H1 (cell line): Measurements from ENCODE around the gene MACROH2A1. TPM values are rescaled to one million over a fixed set of nuclear protein-coding genes. Genes with fewer than 3 reads are reported as not detected.

ENCODE experiments used
- CTCF ChIA-PET: fragments of 300-600 bp; sonication (Branson Sonifier 250); formaldehyde crosslinking; loops from one replicate; lab custom pipeline; 2021; ENCODE audit not compliant: partially characterized antibody; lab: Charles Lee
- POLR2A ChIA-PET: fragments of 300-600 bp; sonication (Branson Sonifier 250); formaldehyde crosslinking; loops from one replicate; lab custom pipeline; 2021; ENCODE audit warnings: inconsistent platforms; ENCODE audit not compliant: partially characterized antibody; lab: Charles Lee
- DNase-seq, 2 experiments: peaks; one replicate each; pipeline versions ENCODE4 v3.0.0 to v3.0.0-alpha.2; 2010 to 2022; ENCODE audit warnings: low spot score in 2 of 2, low read depth in 1 of 2, mixed read lengths in 1 of 2
- FAIRE-seq: peaks from 2 replicates; lab custom pipeline; 2011; peaks lifted over from hg19 to GRCh38; lab: Jason Lieb, UNC
- H2AFZ ChIP-seq: 2 replicates; pipeline ENCODE4 v1.8.1; 2012; ENCODE audit warnings: low read length, inconsistent platforms
- H2AK5ac ChIP-seq: 2 replicates; pipeline ENCODE4 v1.6.1; 2013; ENCODE audit warnings: low read depth, low read length
- H2BK120ac ChIP-seq: replicated peaks from 2 replicates; pipeline ENCODE3; 2013; ENCODE audit warnings: low read depth, low read length, inconsistent platforms
- H2BK12ac ChIP-seq: 2 replicates; pipeline ENCODE4 v1.6.1; 2013; ENCODE audit warnings: low read depth, low read length
- H2BK15ac ChIP-seq: 2 replicates; pipeline ENCODE4 v1.6.1; 2013; ENCODE audit warnings: low read length
- H2BK20ac ChIP-seq: 2 replicates; pipeline ENCODE4 v1.6.1; 2013; ENCODE audit warnings: low read length
- H2BK5ac ChIP-seq: 2 replicates; pipeline ENCODE4 v1.6.1; 2013; ENCODE audit warnings: low read depth, low read length
- H3K14ac ChIP-seq: 2 replicates; pipeline ENCODE4 v1.6.1; 2013; ENCODE audit warnings: inconsistent platforms; ENCODE audit not compliant: insufficient read length
- H3K18ac ChIP-seq: 2 replicates; pipeline ENCODE4 v1.6.1; 2013; ENCODE audit warnings: low read length; ENCODE audit errors: extremely low read depth
- H3K23ac ChIP-seq: 2 replicates; pipeline ENCODE4 v1.6.1; 2013; ENCODE audit warnings: inconsistent platforms; ENCODE audit not compliant: insufficient read length
- H3K23me2 ChIP-seq: 2 replicates; pipeline ENCODE4 v1.6.1; 2013; ENCODE audit warnings: low read depth, low read length
- H3K27ac ChIP-seq: 2 replicates; pipeline ENCODE4 v1.6.1; 2011; ENCODE audit warnings: low read depth, low read length, inconsistent platforms
- H3K27me3 ChIP-seq, 4 experiments: replicated peaks in 1 of 4; 1 replicate in 1 of 4; 2 replicates in 3 of 4; pipeline versions ENCODE4 v1.6.1 to v1.8.1; 2011 to 2013; ENCODE audit warnings: low read length in 3 of 4, mild to moderate bottlenecking in 3 of 4, inconsistent platforms in 2 of 4, mixed read lengths in 2 of 4, moderate library complexity in 1 of 4; ENCODE audit not compliant: control insufficient read depth in 3 of 4, insufficient read depth in 3 of 4; ENCODE audit errors: extremely low read depth in 1 of 4
- H3K36me3 ChIP-seq, 4 experiments: 2 replicates each; pipeline versions ENCODE4 v1.6.1 to v1.8.1; 2011 to 2013; ENCODE audit warnings: mild to moderate bottlenecking in 4 of 4, low read length in 3 of 4, moderate library complexity in 2 of 4, control low read depth in 1 of 4, inconsistent platforms in 1 of 4; ENCODE audit not compliant: insufficient read depth in 4 of 4, control insufficient read depth in 2 of 4
- H3K4ac ChIP-seq: replicated peaks from 2 replicates; pipeline ENCODE3; 2013; ENCODE audit warnings: low read length, low read depth, mixed read lengths, inconsistent platforms; ENCODE audit not compliant: insufficient read length
- H3K4me1 ChIP-seq, 4 experiments: replicated peaks in 1 of 4; 1 replicate in 1 of 4; 2 replicates in 3 of 4; pipeline versions ENCODE4 v1.6.1 to v1.8.1; 2011 to 2013; ENCODE audit warnings: low read length in 3 of 4, inconsistent platforms in 2 of 4, mixed read lengths in 1 of 4; ENCODE audit not compliant: insufficient read depth in 4 of 4, control insufficient read depth in 3 of 4
- H3K4me2 ChIP-seq, 2 experiments: 2 replicates each; pipeline versions ENCODE4 v1.6.1 to v1.8.1; 2011 to 2013; ENCODE audit warnings: low read depth in 2 of 2, low read length in 2 of 2, control low read depth in 1 of 2, inconsistent platforms in 1 of 2, mild to moderate bottlenecking in 1 of 2; ENCODE audit not compliant: insufficient read depth in 1 of 2
- H3K4me3 ChIP-seq, 4 experiments: fragments of 200-600, 300-600 bp in 1 of 4; sonication (generic), shearing (Covaris generic), sonication (Bioruptor Twin) in 1 of 4; 2 replicates each; pipeline versions ENCODE4 v1.5.1 to v1.8.1; 2011 to 2016; ENCODE audit warnings: low read length in 4 of 4, low read depth in 3 of 4, control low read depth in 2 of 4, inconsistent platforms in 2 of 4, mild to moderate bottlenecking in 2 of 4, mixed read lengths in 1 of 4, moderate library complexity in 1 of 4; ENCODE audit not compliant: insufficient read depth in 2 of 4; ENCODE audit errors: extremely low read depth in 1 of 4
- H3K56ac ChIP-seq: replicated peaks from 2 replicates; pipeline ENCODE3; 2013; ENCODE audit warnings: low read depth, mild to moderate bottlenecking, mixed read lengths, low read length, inconsistent platforms; ENCODE audit not compliant: insufficient read length
- H3K79me1 ChIP-seq: 2 replicates; pipeline ENCODE4 v1.6.1; 2013; ENCODE audit warnings: low read depth, low read length, control low read depth
- H3K79me2 ChIP-seq, 2 experiments: 2 replicates each; pipeline versions ENCODE4 v1.6.1 to v1.8.1; 2012 to 2013; ENCODE audit warnings: low read length in 2 of 2, mild to moderate bottlenecking in 2 of 2, inconsistent platforms in 1 of 2; ENCODE audit not compliant: insufficient read depth in 2 of 2, control insufficient read depth in 1 of 2
- H3K9ac ChIP-seq, 4 experiments: replicated peaks in 1 of 4; 1 replicate in 1 of 4; 2 replicates in 3 of 4; pipeline versions ENCODE4 v1.6.1 to v1.8.1; 2011 to 2013; ENCODE audit warnings: low read depth in 3 of 4, low read length in 3 of 4, control low read depth in 2 of 4, mild to moderate bottlenecking in 2 of 4, moderate library complexity in 2 of 4, inconsistent platforms in 1 of 4; ENCODE audit errors: extremely low read depth in 1 of 4
- H3K9me3 ChIP-seq, 2 experiments: 2 replicates each; pipeline versions ENCODE4 v1.6.1 to v1.8.1; 2012 to 2013; ENCODE audit warnings: mild to moderate bottlenecking in 2 of 2, moderate library complexity in 2 of 2, control low read depth in 1 of 2, inconsistent platforms in 1 of 2, low read depth in 1 of 2, low read length in 1 of 2, mixed read lengths in 1 of 2; ENCODE audit not compliant: insufficient read depth in 2 of 2
- H4K20me1 ChIP-seq, 2 experiments: replicated peaks in 1 of 2; 2 replicates each; pipeline versions ENCODE3 to v1.8.1; 2011 to 2013; ENCODE audit warnings: inconsistent platforms in 2 of 2, low read length in 2 of 2, mild to moderate bottlenecking in 1 of 2; ENCODE audit not compliant: insufficient read depth in 2 of 2, control insufficient read depth in 1 of 2
- H4K5ac ChIP-seq: 2 replicates; pipeline ENCODE4 v1.6.1; 2013; ENCODE audit warnings: low read length, low read depth, mixed read lengths, inconsistent platforms; ENCODE audit not compliant: insufficient read length
- H4K8ac ChIP-seq: 2 replicates; pipeline ENCODE4 v1.8.0; 2013; ENCODE audit warnings: mild to moderate bottlenecking, moderate library complexity, low read length, inconsistent platforms; ENCODE audit not compliant: insufficient read depth; ENCODE audit errors: extremely low read depth
- H4K91ac ChIP-seq: replicated peaks from 2 replicates; pipeline ENCODE3; 2013; ENCODE audit warnings: low read length, mixed read lengths, inconsistent platforms; ENCODE audit not compliant: insufficient read length
- KDM5A ChIP-seq: fragments of 200-600 bp; IDR thresholded peaks from 2 replicates; pipeline ENCODE4 v1.7.1; 2012; ENCODE audit warnings: mild to moderate bottlenecking, low read length, inconsistent platforms, mixed read lengths
- MAFK ChIP-seq: IDR thresholded peaks from 2 replicates; pipeline ENCODE4 v1.6.1; 2012; ENCODE audit warnings: low read depth, mild to moderate bottlenecking, improper control_type of control experiment, low read length
- MAX ChIP-seq: IDR thresholded peaks from 2 replicates; pipeline ENCODE4 v1.6.1; 2012; ENCODE audit warnings: inconsistent platforms
- NRF1 ChIP-seq: IDR thresholded peaks from 2 replicates; pipeline ENCODE4 v1.6.1; 2011; ENCODE audit warnings: mild to moderate bottlenecking, low read depth, low read length, improper control_type of control experiment
- SRF ChIP-seq: IDR thresholded peaks from 2 replicates; pipeline ENCODE4 v1.6.1; 2011; ENCODE audit warnings: mild to moderate bottlenecking, low read depth, low read length, moderate library complexity
- TAF1 ChIP-seq: IDR thresholded peaks from 2 replicates; pipeline ENCODE4 v1.6.1; 2011; ENCODE audit warnings: mild to moderate bottlenecking, low read depth, low read length
- TCF12 ChIP-seq: IDR thresholded peaks from 2 replicates; pipeline ENCODE4 v1.6.1; 2011; ENCODE audit warnings: low read depth, mild to moderate bottlenecking, low read length
- WGBS, 2 experiments: shearing (Covaris generic) in 1 of 2; methylation state at CpG; one replicate each; pipeline versions ENCODE4 v1.1.6 to v1.1.7; 2013 to 2015; ENCODE audit warnings: low lambda C conversion rate in 2 of 2, mixed read lengths in 2 of 2, inconsistent platforms in 1 of 2, low coverage in 1 of 2, missing lambda C conversion rate in 1 of 2; ENCODE audit not compliant: insufficient replicate concordance in 2 of 2, insufficient coverage in 1 of 2, insufficient read length in 1 of 2; ENCODE audit errors: extremely low coverage in 1 of 2, missing lambda C conversion rate in 1 of 2; 5-methylcytosine and 5-hydroxymethylcytosine counted together
- polyA plus RNA-seq, 7 experiments: library from polyadenylated mRNA; depleted of rRNA in 3 of 7; stranded (reverse) in 5 of 7; unstranded in 2 of 7; fragments of >200 nt in 5 of 7; fragments of 200-250 nt in 2 of 7; gene quantifications; 1 replicate in 5 of 7; 2 replicates in 1 of 7; 4 replicates in 1 of 7; pipeline versions ENCODE4 v1.2.1 to v1.2.3, GENCODE V29; 2011 to 2013; ENCODE audit warnings: missing spikeins in 2 of 7, mixed read lengths in 2 of 7
- total RNA-seq: library from RNA; stranded (reverse); fragmentation: NEBNext Ultra II Directional; extraction: Animal tissue kit (Norgen Biotek cat#: 25700); gene quantifications from 2 replicates; pipeline ENCODE4 v1.2.1, GENCODE V29; 2021

MACROH2A1 gene
- total and polyA plus RNA-seq, 2 of the 8 experiments (the other 6 are each of a cell fraction or from before 2014, with no cell fraction given) = 60.0 to 92.3 TPM

DNA sequence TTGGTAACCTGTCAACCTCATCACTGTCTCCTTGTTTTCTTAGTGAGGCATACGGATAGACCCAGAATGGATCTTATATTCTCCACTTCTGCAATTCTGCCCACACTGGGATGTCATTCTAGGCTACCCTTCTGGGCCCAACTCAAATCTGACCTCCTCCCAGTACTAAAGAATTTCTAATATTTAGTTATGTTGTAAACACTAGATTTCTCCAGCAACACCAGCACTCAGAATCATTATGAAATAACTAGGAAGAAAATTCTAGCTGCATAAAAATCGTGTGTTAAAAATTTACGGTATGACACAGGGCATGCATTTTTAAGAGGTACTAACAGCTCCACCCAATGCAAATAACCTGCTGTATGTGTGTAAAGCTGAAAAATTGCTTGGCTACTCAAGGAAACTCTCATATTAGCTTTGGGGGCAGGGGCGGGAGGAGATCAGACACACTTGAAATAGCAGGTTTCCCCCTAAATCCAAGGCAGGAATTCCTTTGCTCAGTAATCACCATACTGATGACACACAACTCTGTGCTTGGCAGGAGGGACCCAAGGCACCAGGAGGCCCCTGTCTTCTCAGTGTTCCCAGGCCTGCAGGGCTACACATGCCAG lies 27.3 kb downstream of the MACROH2A1 start:
- H4K91ac ChIP-seq = no peak overlapping the region
- H2BK15ac ChIP-seq = no peak overlapping the region
- no peak overlapping the region for H4K8ac ChIP-seq
- no peak overlapping the region for H4K5ac ChIP-seq
- no peaks in the 10 kb centered on the region; the same call in 1 of the 2 replicates for H3K79me1 ChIP-seq
- WGBS, 2 experiments = 90% methylated on average over 4 of the region's 4 CpGs; no CpG with 5 or more reads in 1 of the 2 experiments
- no peak overlapping the region for H3K56ac ChIP-seq
- no peaks in the 10 kb centered on the region; a peak in 1 of 4 replicates for H3K79me2 ChIP-seq
- H2AK5ac ChIP-seq = no peak overlapping the region
- H3K9ac ChIP-seq = no peak overlapping the region
- ChIA-PET CTCF (interaction anchor here (1.8 to 3.4 kb wide), 2 partner anchors 14 to 53 kb away, joined by 5 to 13 read pairs; no protein-coding TSS in a partner anchor), POLR2A (no interaction called here)
- H3K36me3 ChIP-seq = peaks cover 0 to 9% (median 4%) of the 10 kb centered on the region in 4 experiments; a peak in 5 of 8 replicates
- no peak overlapping the region for H2BK120ac ChIP-seq
- no peak overlapping the region for H2BK12ac ChIP-seq
- TF ChIP-seq MAX (no peak), TAF1 (no peak), NRF1 (no peak), MAFK (no peak), KDM5A (no peak), SRF (no peak), TCF12 (no peak)
- H2AFZ ChIP-seq = no peak overlapping the region
- no peak overlapping the region for H2BK5ac ChIP-seq
- no peak overlapping the region for H3K18ac ChIP-seq
- H3K23ac ChIP-seq = no peak overlapping the region
- peaks cover 2 to 7% of the 10 kb centered on the region in 2 experiments for H4K20me1 ChIP-seq
- no peaks in the 10 kb centered on the region for H3K9me3 ChIP-seq
- no peaks in the 10 kb centered on the region for H3K27me3 ChIP-seq
- no peak overlapping the region for H3K14ac ChIP-seq
- no peak overlapping the region for H3K27ac ChIP-seq
- no peak overlapping the region for H3K4me3 ChIP-seq
- H3K23me2 ChIP-seq = no peaks in the 10 kb centered on the region
- no peak for DNase-seq
- H2BK20ac ChIP-seq = no peak overlapping the region
- FAIRE-seq = no peak
- H3K4ac ChIP-seq = no peak overlapping the region
- H3K4me1 ChIP-seq = no peaks in the 10 kb centered on the region
- no peak overlapping the region for H3K4me2 ChIP-seq
